Activated T-helper 2 cell treated with anti-CD3 and anti-CD28 coated beads, Interferon-gamma antibody, Interleukin-2, Interleukin-4, amounts not matched to agents 10 μg/mL and 5 μg/mL and 100 μg/mL, durations not matched to agents 14 hours and 24 hours and 36 hours (primary cell): ENCODE data around the gene HAUS3. TPM values are rescaled to one million over a fixed set of nuclear protein-coding genes. Genes with fewer than 3 reads are reported as not detected.
A peak's percentile ranks its signal among the peaks of the same experiment; 100 is the strongest.
"Not testable (repeated sequence)": the region's sequence is repeated elsewhere in the genome, so short reads cannot be mapped to it uniquely, and the experiment has no call there.

Experiments used
- DNase-seq: peaks from one replicate; pipeline ENCODE4 v3.0.0; 2021; ENCODE audit warnings: low spot score
- H3K27ac Mint-ChIP-seq: one replicate; pipeline ENCODE4 v1.8.0; 2021; ENCODE audit warnings: mixed read lengths
- H3K27me3 Mint-ChIP-seq: one replicate; pipeline ENCODE4 v1.8.0; 2021; ENCODE audit warnings: low read depth, mixed read lengths
- H3K36me3 Mint-ChIP-seq: one replicate; pipeline ENCODE4 v1.8.0; 2021; ENCODE audit warnings: low read depth, mixed read lengths
- H3K4me1 Mint-ChIP-seq: one replicate; pipeline ENCODE4 v1.8.0; 2021; ENCODE audit warnings: low read depth, mixed read lengths
- H3K4me3 Mint-ChIP-seq: one replicate; pipeline ENCODE4 v1.8.0; 2021; ENCODE audit warnings: low read depth, mild to moderate bottlenecking, moderate library complexity, mixed read lengths
- H3K9me3 Mint-ChIP-seq: one replicate; pipeline ENCODE4 v1.8.0; 2021; ENCODE audit warnings: mixed read lengths
- intact Hi-C: fragments of 100-400 bp; cut with micrococcal nuclease; formaldehyde crosslinking; loops from one replicate; pipeline ENCODE4 v1.15.1; 2023
- total RNA-seq: library from RNA; stranded (reverse); gene quantifications from 2 replicates; pipeline ENCODE4 v1.2.3, GENCODE V29; 2022

HAUS3 gene
- total RNA-seq, 1 donor from 2014 or later: 17.1 TPM

DNA sequence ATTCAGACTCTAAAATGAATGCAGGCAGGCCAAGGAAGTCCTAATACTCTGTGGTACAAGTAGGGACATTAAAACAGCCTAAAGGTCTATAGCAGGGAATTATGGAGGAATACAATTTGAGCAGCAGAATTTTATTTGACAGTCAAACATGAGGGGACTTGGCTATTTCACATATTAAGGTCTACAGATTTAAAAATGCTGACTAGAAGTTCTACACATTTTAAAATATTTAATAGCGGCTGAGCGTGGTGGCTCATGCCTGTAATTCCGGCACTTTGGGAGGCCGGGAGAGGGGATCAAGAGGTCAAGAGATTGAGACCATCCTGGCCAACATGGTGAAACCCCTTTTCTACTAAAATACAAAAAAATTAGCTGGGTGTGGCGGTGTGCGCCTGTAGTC is 10.8 kb downstream of the HAUS3 start:
- intact Hi-C loops: no loop called here
- H3K4me3 Mint-ChIP-seq: no peak overlapping the region
- H3K27ac Mint-ChIP-seq: no peak overlapping the region
- H3K36me3 Mint-ChIP-seq: peaks cover 49% of the 10 kb centered on the region
- H3K9me3 Mint-ChIP-seq: no peaks in the 10 kb centered on the region
- peaks cover 18% of the 10 kb centered on the region for H3K4me1 Mint-ChIP-seq
- DNase-seq: no peak
- H3K27me3 Mint-ChIP-seq: no peaks in the 10 kb centered on the region

GRCh38 chr4:2226261-2226660 is 15.7 kb downstream of the HAUS3 start:
- no peak for DNase-seq
- Mint-ChIP-seq H3K9me3 (no peaks in the 10 kb centered on the region), H3K27ac (no peak overlapping the region), H3K27me3 (no peaks in the 10 kb centered on the region), H3K36me3 (peaks cover 27% of the 10 kb centered on the region), H3K4me1 (peaks cover 3% of the 10 kb centered on the region), H3K4me3 (no peak overlapping the region)
- intact Hi-C loops: no loop called here

DNA sequence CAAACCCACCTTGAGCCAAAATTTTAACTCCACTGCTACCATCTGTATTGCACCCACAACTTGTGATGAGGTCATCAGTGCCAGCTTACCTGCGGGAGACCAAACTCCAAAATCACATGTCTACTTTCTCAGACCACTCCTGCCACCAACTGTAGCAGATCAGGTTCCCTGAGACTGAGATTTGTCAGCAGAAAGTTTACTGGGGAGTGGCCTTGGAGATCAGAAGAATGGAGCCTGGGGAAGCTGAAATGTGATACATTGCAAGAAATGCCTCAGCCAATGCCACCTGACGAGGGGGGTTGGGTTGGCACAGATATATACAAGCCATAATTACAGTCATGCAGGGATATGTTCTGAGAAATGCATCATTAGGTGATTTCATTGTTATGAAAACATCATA is 19.1 kb downstream of the HAUS3 start:
- Mint-ChIP-seq H3K9me3 (no peaks in the 10 kb centered on the region), H3K36me3 (peaks cover 18% of the 10 kb centered on the region), H3K4me3 (no peak overlapping the region), H3K27ac (no peak overlapping the region), H3K4me1 (peaks cover 7% of the 10 kb centered on the region), H3K27me3 (no peaks in the 10 kb centered on the region)
- no peak for DNase-seq
- intact Hi-C loops: no loop called here

GRCh38 chr4:2221378-2221777 is 20.5 kb downstream of the HAUS3 start:
- H3K9me3 Mint-ChIP-seq, H3K36me3 Mint-ChIP-seq, H3K27me3 Mint-ChIP-seq, H3K4me1 Mint-ChIP-seq, DNase-seq, intact Hi-C loops, H3K4me3 Mint-ChIP-seq, H3K27ac Mint-ChIP-seq: not testable (repeated sequence)

DNA sequence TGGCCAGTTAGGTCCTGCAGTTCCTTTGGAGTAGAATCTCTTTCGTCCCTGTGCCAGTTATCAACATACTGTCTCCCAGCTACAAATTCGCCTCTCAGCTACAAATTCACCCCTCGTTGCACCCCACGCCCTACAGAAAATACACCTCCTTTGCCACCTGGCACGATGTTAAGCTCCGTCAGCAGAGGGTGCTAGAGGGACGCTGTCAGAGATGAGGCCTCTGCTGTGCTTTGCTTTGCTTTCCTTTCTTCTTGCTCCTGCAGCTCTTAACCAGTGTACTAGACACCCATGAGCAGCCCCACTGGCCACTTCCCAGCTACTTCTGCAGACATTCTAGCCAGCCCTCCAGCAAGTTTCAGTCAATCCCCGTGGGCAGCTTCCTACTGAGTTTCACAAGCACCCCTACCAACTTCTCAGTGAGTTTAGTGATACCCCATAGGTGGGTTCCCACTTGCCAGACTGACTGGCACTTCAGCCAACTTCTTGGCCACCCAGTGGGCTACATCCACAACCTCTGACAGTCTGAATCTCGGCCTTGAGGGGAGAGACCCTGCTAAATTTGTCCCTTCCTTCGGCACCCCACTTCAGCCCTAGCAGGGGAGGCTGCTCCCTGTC is 21.8 kb downstream of the HAUS3 start:
- H3K9me3 Mint-ChIP-seq: no peaks in the 10 kb centered on the region
- H3K36me3 Mint-ChIP-seq: peaks cover 3% of the 10 kb centered on the region
- H3K4me3 Mint-ChIP-seq: no peak overlapping the region
- no peak overlapping the region for H3K27ac Mint-ChIP-seq
- H3K27me3 Mint-ChIP-seq: peaks cover 3% of the 10 kb centered on the region
- H3K4me1 Mint-ChIP-seq: peaks cover 8% of the 10 kb centered on the region
- intact Hi-C loops: loop anchor here (1.0 kb wide), 1 partner anchor 221 kb away; no protein-coding TSS in a partner anchor
- DNase-seq: peak; percentile 66

GRCh38 chr4:2219233-2219760 is 22.6 kb downstream of the HAUS3 start:
- Mint-ChIP-seq H3K36me3 (peaks cover 3% of the 10 kb centered on the region), H3K4me3 (no peak overlapping the region), H3K27ac (no peak overlapping the region), H3K4me1 (peaks cover 8% of the 10 kb centered on the region), H3K27me3 (peaks cover 3% of the 10 kb centered on the region), H3K9me3 (no peaks in the 10 kb centered on the region)
- no peak for DNase-seq
- intact Hi-C loops: no loop called here

DNA sequence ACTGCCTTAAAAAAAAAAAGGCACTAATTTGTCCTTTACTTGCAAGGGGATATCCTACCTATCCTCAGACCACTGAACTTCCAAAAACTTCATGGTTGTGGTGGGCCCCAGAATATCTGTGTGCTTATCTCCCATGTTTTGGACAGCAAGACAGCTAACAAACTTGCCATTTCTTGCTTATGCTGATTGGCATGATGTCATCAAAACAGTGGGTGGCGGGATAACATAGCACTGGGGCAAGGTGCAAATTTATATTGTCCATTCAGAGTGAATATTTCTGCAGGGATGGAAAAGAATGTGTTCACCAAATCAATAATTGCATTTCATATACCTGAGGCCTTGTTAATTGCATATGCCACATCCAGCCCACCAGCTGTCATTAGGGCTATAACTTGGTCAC is 23.5 kb downstream of the HAUS3 start:
- H3K9me3 Mint-ChIP-seq: no peaks in the 10 kb centered on the region
- DNase-seq: no peak
- no peak overlapping the region for H3K4me3 Mint-ChIP-seq
- no peak overlapping the region for H3K27ac Mint-ChIP-seq
- peaks cover 3% of the 10 kb centered on the region for H3K36me3 Mint-ChIP-seq
- peaks cover 3% of the 10 kb centered on the region for H3K27me3 Mint-ChIP-seq
- intact Hi-C loops: no loop called here
- H3K4me1 Mint-ChIP-seq: peaks cover 8% of the 10 kb centered on the region

- Mint-ChIP-seq H3K36me3 (peaks cover 2% of the 10 kb centered on the region), H3K9me3 (no peaks in the 10 kb centered on the region), H3K4me3 (no peak overlapping the region), H3K27ac (no peak overlapping the region), H3K4me1 (peaks cover 8% of the 10 kb centered on the region), H3K27me3 (peaks cover 3% of the 10 kb centered on the region)
- no peak for DNase-seq
- intact Hi-C loops: no loop called here
These were observed 24.2 kb downstream of the HAUS3 start for GRCh38 chr4:2217726-2218125.

GRCh38 chr4:2212831-2213230 is 29.1 kb downstream of the HAUS3 start:
- no peak overlapping the region for H3K4me3 Mint-ChIP-seq
- no peaks in the 10 kb centered on the region for H3K9me3 Mint-ChIP-seq
- H3K27ac Mint-ChIP-seq: no peak overlapping the region
- peaks cover 2% of the 10 kb centered on the region for H3K4me1 Mint-ChIP-seq
- intact Hi-C loops: no loop called here
- H3K27me3 Mint-ChIP-seq: peaks cover 3% of the 10 kb centered on the region
- no peaks in the 10 kb centered on the region for H3K36me3 Mint-ChIP-seq
- no peak for DNase-seq

GRCh38 chr4:2202789-2203188 is 39.1 kb downstream of the HAUS3 start:
- H3K27me3 Mint-ChIP-seq, H3K9me3 Mint-ChIP-seq, H3K4me3 Mint-ChIP-seq, H3K4me1 Mint-ChIP-seq, intact Hi-C loops, DNase-seq, H3K27ac Mint-ChIP-seq, H3K36me3 Mint-ChIP-seq: not testable (repeated sequence)

GRCh38 chr4:2194496-2194895 is 47.4 kb downstream of the HAUS3 start:
- Mint-ChIP-seq H3K36me3 (no peaks in the 10 kb centered on the region), H3K9me3 (no peaks in the 10 kb centered on the region), H3K4me1 (peaks cover 2% of the 10 kb centered on the region), H3K4me3 (no peak overlapping the region), H3K27me3 (no peaks in the 10 kb centered on the region), H3K27ac (no peak overlapping the region)
- intact Hi-C loops: no loop called here
- DNase-seq: no peak

DNA sequence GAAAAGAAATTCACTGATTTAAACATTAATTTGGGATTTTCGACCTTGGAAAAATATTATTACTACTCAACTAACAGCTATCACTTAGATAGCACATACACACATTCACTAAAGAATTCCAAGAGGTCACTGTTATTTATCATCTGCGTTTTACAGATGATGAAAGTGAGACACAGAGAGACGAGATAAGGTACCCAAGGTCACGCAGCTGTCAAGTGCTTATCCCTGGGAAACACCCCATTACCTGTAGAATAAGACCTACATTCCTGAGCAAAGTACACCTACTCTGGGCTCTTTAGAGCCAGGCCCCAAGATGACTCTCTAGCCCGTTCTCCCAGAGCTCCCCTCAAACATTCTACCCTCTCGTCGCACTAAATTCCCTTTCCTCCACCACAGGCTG is 48.6 kb downstream of the HAUS3 start:
- Mint-ChIP-seq H3K4me3 (no peak overlapping the region), H3K27me3 (no peaks in the 10 kb centered on the region), H3K27ac (no peak overlapping the region), H3K36me3 (no peaks in the 10 kb centered on the region), H3K4me1 (no peaks in the 10 kb centered on the region), H3K9me3 (no peaks in the 10 kb centered on the region)
- no peak for DNase-seq
- intact Hi-C loops: no loop called here

DNA sequence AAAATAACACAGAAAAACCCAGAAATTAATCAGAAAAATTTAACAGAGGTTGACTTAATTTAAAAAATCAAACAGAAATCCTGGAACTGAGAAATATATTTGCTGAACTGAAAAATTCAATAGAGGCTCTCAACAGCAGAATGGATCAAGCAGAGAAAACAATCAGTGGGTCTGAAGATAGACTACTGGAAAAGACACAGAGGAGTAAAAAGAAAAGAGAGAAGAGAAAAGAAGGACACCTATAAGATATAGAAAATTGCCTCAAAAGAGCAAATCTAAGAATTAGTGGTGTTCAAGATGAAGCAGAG is 55.1 kb downstream of the HAUS3 start:
- peaks cover 8% of the 10 kb centered on the region for H3K9me3 Mint-ChIP-seq
- no peak for DNase-seq
- H3K27me3 Mint-ChIP-seq: no peaks in the 10 kb centered on the region
- intact Hi-C loops: no loop called here
- no peak overlapping the region for H3K4me3 Mint-ChIP-seq
- no peak overlapping the region for H3K27ac Mint-ChIP-seq
- H3K36me3 Mint-ChIP-seq: no peaks in the 10 kb centered on the region
- H3K4me1 Mint-ChIP-seq: peaks cover 9% of the 10 kb centered on the region
